ENCODE data around the gene ZNF175. TPM values are rescaled to one million over a fixed set of nuclear protein-coding genes. Genes with fewer than 3 reads are reported as not detected.

The ZNF175 gene
- polyA plus RNA-seq, 3 donors, result 0.39 to 2.4 (median 0.82) TPM

DNA sequence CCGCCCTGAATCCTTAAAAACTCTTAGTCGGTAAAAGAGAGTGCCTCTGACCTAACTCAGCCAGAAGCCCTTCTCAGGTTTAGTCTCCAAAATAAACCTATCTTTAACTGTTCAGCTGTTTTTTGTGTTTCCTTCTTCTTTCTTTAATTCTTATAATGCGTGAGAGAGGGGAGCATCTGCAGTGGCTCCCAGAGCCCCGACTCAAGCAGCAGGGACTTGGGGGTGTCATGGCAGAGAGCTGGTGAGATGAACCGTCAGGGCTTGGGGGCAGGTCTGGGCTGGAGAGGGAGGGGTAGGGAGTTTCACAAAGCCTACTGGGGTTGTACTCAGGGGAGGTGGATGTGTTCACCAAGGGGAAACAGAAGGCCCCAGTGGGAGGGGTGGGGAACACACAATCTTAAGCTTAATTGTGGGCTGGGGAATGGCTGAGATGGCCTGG lies 22.9 kb upstream of the ZNF175 start:
- Histone ChIP-seq H3K27me3 (ENCODE audit: control insufficient read depth in 2 of 2, insufficient read depth in 2 of 2, low read length in 2 of 2) (peaks cover 12 to 53% of the 10 kb centered on the region in 2 donors), H3K4me3 (replicated peaks in 1 of 3; ENCODE audit: low read depth in 2 of 3, low read length in 3 of 3) (no peak overlapping the region), H3K9me3 (replicated peaks in 1 of 2; ENCODE audit: control insufficient read depth in 1 of 2, insufficient read depth in 1 of 2, low read length in 2 of 2) (no peaks in the 10 kb centered on the region), H3K79me2 (ENCODE audit: insufficient read depth, low read length) (no peaks in the 10 kb centered on the region), H3K9ac (ENCODE audit: insufficient read depth, low read length, poor library complexity, severe bottlenecking) (no peak overlapping the region), H4K20me1 (ENCODE audit: insufficient read depth, low read length) (no peaks in the 10 kb centered on the region), H3K4me1 (ENCODE audit: control insufficient read depth in 1 of 2, insufficient read depth in 2 of 2, low read length in 2 of 2) (peaks cover 60 to 70% of the 10 kb centered on the region in 2 donors), H3K36me3 (replicated peaks in 1 of 2; ENCODE audit: control insufficient read depth in 1 of 2, insufficient read depth in 2 of 2, low read length in 2 of 2) (no peaks in the 10 kb centered on the region), H3K4me2 (replicated peaks; ENCODE audit: extremely low read depth, low read length, poor library complexity, severe bottlenecking) (no peak overlapping the region), H3K27ac (ENCODE audit: low read depth in 1 of 2, low read length in 2 of 2) (no peak overlapping the region), H2AFZ (ENCODE audit: insufficient read depth, low read depth, low read length, poor library complexity, severe bottlenecking) (no peak overlapping the region)
- Mint-ChIP-seq H3K4me3 (peak overlapping the region in 1 of 2 donors; percentile 59), H3K27me3 (ENCODE audit: low read depth in 3 of 3) (peaks cover 55 to 81% (median 64%) of the 10 kb centered on the region in 3 donors), H3K9me3 (peaks cover 0 to 3% (median 0%) of the 10 kb centered on the region in 7 donors), H3K36me3 (peaks cover 0 to 17% of the 10 kb centered on the region in 2 donors), H3K4me1 (peaks cover 76% of the 10 kb centered on the region), H3K27ac (no peak overlapping the region)
- 82% methylated on average over 2 of the region's 5 CpGs for WGBS (ENCODE audit: insufficient coverage)
- TF ChIP-seq, protein P1, sequence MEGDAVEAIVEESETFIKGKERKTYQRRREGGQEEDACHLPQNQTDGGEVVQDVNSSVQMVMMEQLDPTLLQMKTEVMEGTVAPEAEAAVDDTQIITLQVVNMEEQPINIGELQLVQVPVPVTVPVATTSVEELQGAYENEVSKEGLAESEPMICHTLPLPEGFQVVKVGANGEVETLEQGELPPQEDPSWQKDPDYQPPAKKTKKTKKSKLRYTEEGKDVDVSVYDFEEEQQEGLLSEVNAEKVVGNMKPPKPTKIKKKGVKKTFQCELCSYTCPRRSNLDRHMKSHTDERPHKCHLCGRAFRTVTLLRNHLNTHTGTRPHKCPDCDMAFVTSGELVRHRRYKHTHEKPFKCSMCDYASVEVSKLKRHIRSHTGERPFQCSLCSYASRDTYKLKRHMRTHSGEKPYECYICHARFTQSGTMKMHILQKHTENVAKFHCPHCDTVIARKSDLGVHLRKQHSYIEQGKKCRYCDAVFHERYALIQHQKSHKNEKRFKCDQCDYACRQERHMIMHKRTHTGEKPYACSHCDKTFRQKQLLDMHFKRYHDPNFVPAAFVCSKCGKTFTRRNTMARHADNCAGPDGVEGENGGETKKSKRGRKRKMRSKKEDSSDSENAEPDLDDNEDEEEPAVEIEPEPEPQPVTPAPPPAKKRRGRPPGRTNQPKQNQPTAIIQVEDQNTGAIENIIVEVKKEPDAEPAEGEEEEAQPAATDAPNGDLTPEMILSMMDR (IDR thresholded peaks at IDR 0.05), result no peak
- intact Hi-C loops (cut with micrococcal nuclease), result no loop called here
- DNase-seq, result no peak

DNA sequence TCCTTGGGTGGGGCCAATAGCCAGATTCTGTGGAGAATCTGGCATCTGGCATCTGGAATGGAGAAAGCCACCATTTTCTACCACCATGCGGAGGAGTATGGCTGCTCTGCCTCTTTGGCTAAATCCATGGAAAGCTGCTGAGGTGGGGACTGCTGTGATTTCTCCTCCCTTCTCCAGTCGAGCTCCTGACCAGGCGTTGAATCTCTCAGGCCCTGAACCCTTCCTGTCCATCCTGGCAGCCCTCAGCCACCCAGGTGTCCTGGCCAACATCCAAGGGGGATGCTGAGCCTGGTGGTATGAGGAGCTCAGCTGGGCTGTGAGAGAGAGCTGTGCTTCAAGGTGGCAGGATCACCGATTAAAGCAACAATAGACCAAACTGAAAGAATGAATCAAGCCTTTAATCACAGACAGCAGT lies 22.2 kb upstream of the ZNF175 start:
- peaks cover 63 to 74% of the 10 kb centered on the region in 2 donors for H3K4me1 ChIP-seq (ENCODE audit: control insufficient read depth in 1 of 2, insufficient read depth in 2 of 2, low read length in 2 of 2)
- H3K79me2 ChIP-seq (ENCODE audit: insufficient read depth, low read length), result no peaks in the 10 kb centered on the region
- no peaks in the 10 kb centered on the region for H3K9me3 ChIP-seq (replicated peaks in 1 of 2; ENCODE audit: control insufficient read depth in 1 of 2, insufficient read depth in 1 of 2, low read length in 2 of 2)
- peak overlapping the region in 2 of 7 donors; percentile 32 to 68 for H3K27ac Mint-ChIP-seq
- H3K27me3 Mint-ChIP-seq (ENCODE audit: low read depth in 3 of 3), result peaks cover 49 to 75% (median 64%) of the 10 kb centered on the region in 3 donors
- TF ChIP-seq, protein P1 (IDR thresholded peaks at IDR 0.05), result no peak
- H3K36me3 Mint-ChIP-seq, result peaks cover 0 to 16% of the 10 kb centered on the region in 2 donors
- H3K4me1 Mint-ChIP-seq, result peaks cover 77% of the 10 kb centered on the region
- H4K20me1 ChIP-seq (ENCODE audit: insufficient read depth, low read length), result no peaks in the 10 kb centered on the region
- H3K4me3 ChIP-seq (replicated peaks in 1 of 3; ENCODE audit: low read depth in 2 of 3, low read length in 3 of 3), result no peak overlapping the region
- no peak overlapping the region for H3K9ac ChIP-seq (ENCODE audit: insufficient read depth, low read length, poor library complexity, severe bottlenecking)
- H2AFZ ChIP-seq (ENCODE audit: insufficient read depth, low read depth, low read length, poor library complexity, severe bottlenecking), result no peak overlapping the region
- H3K9me3 Mint-ChIP-seq, result peaks cover 0 to 2% (median 0%) of the 10 kb centered on the region in 7 donors
- WGBS (ENCODE audit: insufficient coverage), result 83% methylated on average over 1 of the region's 4 CpGs
- no peak overlapping the region for H3K4me2 ChIP-seq (replicated peaks; ENCODE audit: extremely low read depth, low read length, poor library complexity, severe bottlenecking)
- peaks cover 12 to 49% of the 10 kb centered on the region in 2 donors for H3K27me3 ChIP-seq (ENCODE audit: control insufficient read depth in 2 of 2, insufficient read depth in 2 of 2, low read length in 2 of 2)
- no peaks in the 10 kb centered on the region for H3K36me3 ChIP-seq (replicated peaks in 1 of 2; ENCODE audit: control insufficient read depth in 1 of 2, insufficient read depth in 2 of 2, low read length in 2 of 2)
- peak overlapping the region in 1 of 2 donors; percentile 48 for H3K4me3 Mint-ChIP-seq
- H3K27ac ChIP-seq (ENCODE audit: low read depth in 1 of 2, low read length in 2 of 2), result no peak overlapping the region
- no peak for DNase-seq
- intact Hi-C loops (cut with micrococcal nuclease), result no loop called here
